Stomach (tissue), 9 donors: ENCODE results near the gene IKBIP. TPM values are rescaled to one million over a fixed set of nuclear protein-coding genes. Genes with fewer than 3 reads are reported as not detected.
"Not testable (repeated sequence)": the region's sequence is repeated elsewhere in the genome, so short reads cannot be mapped to it uniquely, and the experiment has no call there.

ENCODE experiments used
- DNase-seq, 2 donors: peaks; one replicate each; pipeline versions ENCODE4 v3.0.0 to v3.0.0-alpha.2; 2013 to 2019
- H3K27ac ChIP-seq, 5 donors: fragments of 200-600 bp in 4 of 5; sonication (generic) in 4 of 5; one replicate each; pipeline ENCODE4 v1.5.1; 2013 to 2019; ENCODE audit warnings: mild to moderate bottlenecking in 1 of 5, moderate library complexity in 1 of 5
- H3K27me3 ChIP-seq, 3 donors: fragments of 200-600 bp; sonication (generic); one replicate each; pipeline ENCODE4 v1.5.1; 2017 to 2019; ENCODE audit warnings: mixed run types in 1 of 3
- H3K36me3 ChIP-seq, 4 donors: fragments of 200-600 bp; sonication (generic); 1 replicate in 3 of 4; 2 replicates in 1 of 4; pipeline ENCODE4 v1.5.1; 2016 to 2019
- H3K4me1 ChIP-seq, 4 donors: fragments of 200-600 bp; sonication (generic); one replicate each; pipeline ENCODE4 v1.5.1; 2016 to 2019
- H3K4me3 ChIP-seq, 4 donors: fragments of 200-600 bp; sonication (generic) in 3 of 4; one replicate each; pipeline ENCODE4 v1.5.1; 2016 to 2019; ENCODE audit warnings: mild to moderate bottlenecking in 1 of 4
- H3K9me3 ChIP-seq, 4 donors: fragments of 200-600 bp; sonication (generic); one replicate each; pipeline ENCODE4 v1.5.1; 2016 to 2019
- CTCF ChIP-seq, 7 experiments: fragments of 450-650 bp in 4 of 7; fragments of 200-600 bp in 3 of 7; sonication (generic) in 3 of 7; IDR thresholded peaks; one replicate each; pipeline ENCODE4 v1.5.1; 2016 to 2019; ENCODE audit warnings: antibody characterized with exemption in 7 of 7, control low read depth in 2 of 7, mild to moderate bottlenecking in 1 of 7
- EP300 ChIP-seq: sonication (generic); formaldehyde crosslinking; IDR thresholded peaks from one replicate; pipeline ENCODE4 v1.6.1; 2017; ENCODE audit warnings: antibody characterized with exemption
- POLR2A ChIP-seq, 4 donors: fragments of 450-650 bp; IDR thresholded peaks; one replicate each; pipeline ENCODE4 v1.6.1; 2016; ENCODE audit warnings: antibody characterized with exemption in 4 of 4, control low read depth in 2 of 4, mild to moderate bottlenecking in 1 of 4, moderate library complexity in 1 of 4
- POLR2AphosphoS5 ChIP-seq, 3 donors: sonication (generic); formaldehyde crosslinking; IDR thresholded peaks; one replicate each; pipeline ENCODE4 v1.6.1; 2016; ENCODE audit warnings: antibody characterized with exemption in 3 of 3
- WGBS, 5 donors: extraction: QIAGEN DNeasy Blood & Tissue Kit in 3 of 5; methylation state at CpG; one replicate each; pipeline versions ENCODE4 v1.1.5 to v1.1.7; 2013 to 2018; 5-methylcytosine and 5-hydroxymethylcytosine counted together
- intact Hi-C: fragments of 100-400 bp; cut with DNase I; formaldehyde crosslinking; loops from one replicate; pipeline ENCODE4 v1.15.1; 2023; ENCODE audit warnings: low total_unique reads
- polyA plus RNA-seq, 3 donors: library from polyadenylated mRNA; stranded (reverse); fragments of 200-250 nt; gene quantifications; one replicate each; pipeline ENCODE4 v1.2.3, GENCODE V29; 2013
- total RNA-seq, 5 donors: library from RNA; depleted of rRNA; stranded (reverse); fragments of >200 nt; gene quantifications; one replicate each; pipeline versions ENCODE4 v1.1.0 to v1.2.3, GENCODE V29; 2014 to 2016
- donor health status: healthy with polysubstance abuse.
- donor health status: Bipolar disorder and iron deficiency.
- donor health status: healthy.

IKBIP gene
- total and polyA plus RNA-seq, 8 donors, result under 0.01 to 14.5 (median 5.4) TPM

DNA sequence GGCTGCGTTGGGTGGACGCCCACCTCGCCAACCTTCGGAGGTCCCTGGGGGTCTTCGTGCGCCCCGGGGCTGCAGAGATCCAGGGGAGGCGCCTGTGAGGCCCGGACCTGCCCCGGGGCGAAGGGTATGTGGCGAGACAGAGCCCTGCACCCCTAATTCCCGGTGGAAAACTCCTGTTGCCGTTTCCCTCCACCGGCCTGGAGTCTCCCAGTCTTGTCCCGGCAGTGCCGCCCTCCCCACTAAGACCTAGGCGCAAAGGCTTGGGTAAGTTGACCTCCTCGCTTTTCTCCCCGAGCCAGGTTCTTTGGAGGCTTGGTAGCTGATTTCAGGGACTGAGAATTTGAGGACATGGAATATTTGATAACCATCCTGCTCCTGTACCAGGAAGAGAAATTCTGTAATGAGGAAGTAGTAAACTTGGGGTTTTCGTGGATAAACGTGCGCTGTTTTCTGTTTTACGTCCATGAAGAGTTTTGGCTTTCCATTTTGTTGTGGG is 1.0 kb upstream of the IKBIP start:
- no peaks in the 10 kb centered on the region for H3K9me3 ChIP-seq
- H3K27ac ChIP-seq, result peak overlapping the region; percentile 76 to 90 (median 89)
- peaks cover 0 to 38% (median 23%) of the 10 kb centered on the region in 4 donors for H3K4me1 ChIP-seq
- intact Hi-C loops, result loop anchor here (10.0 kb wide), 1 partner anchor 81 kb away; no protein-coding TSS in a partner anchor
- H3K36me3 ChIP-seq, result peaks cover 13 to 24% (median 23%) of the 10 kb centered on the region in 4 donors
- WGBS, 5 donors, result 0 to 1% (median 0%) methylated on average over 8 to 24 of the region's 24 CpGs
- DNase-seq, result peak; percentile 27 to 56
- TF ChIP-seq POLR2A (IDR thresholded peaks at IDR 0.05) (no peak), CTCF (IDR thresholded peaks at IDR 0.05) (no peak), EP300 (no peak)
- H3K27me3 ChIP-seq, result no peaks in the 10 kb centered on the region
- peak overlapping the region; percentile 77 to 99 (median 96) for H3K4me3 ChIP-seq

- DNase-seq, result peak in 1 of 2 donors; percentile 28
- WGBS, 5 donors, result 0% methylated on average over 7 to 20 of the region's 20 CpGs
- Histone ChIP-seq H3K36me3 (peaks cover 2 to 12% (median 10%) of the 10 kb centered on the region in 4 donors), H3K4me1 (peaks cover 0 to 38% (median 23%) of the 10 kb centered on the region in 4 donors), H3K9me3 (no peaks in the 10 kb centered on the region), H3K27me3 (no peaks in the 10 kb centered on the region), H3K4me3 (peak overlapping the region; percentile 77 to 99 (median 96)), H3K27ac (peak overlapping the region; percentile 61 to 90 (median 89))
- TF ChIP-seq CTCF (IDR thresholded peaks at IDR 0.05) (no peak), POLR2AphosphoS5 (IDR thresholded peaks at IDR 0.05) (no peak), POLR2A (IDR thresholded peaks at IDR 0.05) (no peak), EP300 (no peak)
- intact Hi-C loops, result loop anchor here (10.0 kb wide), 1 partner anchor 80 kb away; no protein-coding TSS in a partner anchor
Observed at GRCh38 chr12:98644433-98644711, 216 bp downstream of the IKBIP start.

- H3K9me3 ChIP-seq, H3K4me3 ChIP-seq, DNase-seq, H3K27ac ChIP-seq, H3K36me3 ChIP-seq, H3K27me3 ChIP-seq: not testable (repeated sequence)
- peaks cover 0 to 40% (median 23%) of the 10 kb centered on the region in 4 donors for H3K4me1 ChIP-seq
- WGBS, 5 donors, result 92 to 98% (median 94%) methylated on average over 5 of the region's 5 CpGs
- intact Hi-C loops, result loop anchor here (10.0 kb wide), 1 partner anchor 78 kb away; no protein-coding TSS in a partner anchor
Observed at GRCh38 chr12:98642801-98643200, 1.8 kb downstream of the IKBIP start.

GRCh38 chr12:98639491-98639890 is 5.1 kb downstream of the IKBIP start:
- intact Hi-C loops, result no loop called here
- whole genome bisulfite sequencing, 5 donors, result 76 to 89% (median 85%) methylated on average over 3 of the region's 3 CpGs

More at GRCh38 chr12:98639491-98639890, 5.1 kb downstream of the IKBIP start:
- peaks cover 0 to 23% (median 15%) of the 10 kb centered on the region in 4 donors for H3K4me1 ChIP-seq
- H3K9me3 ChIP-seq, result no peaks in the 10 kb centered on the region
- no peak overlapping the region for H3K27ac ChIP-seq
- H3K27me3 ChIP-seq, result no peaks in the 10 kb centered on the region
- no peak overlapping the region for H3K4me3 ChIP-seq
- no peak for DNase-seq
- no peaks in the 10 kb centered on the region for H3K36me3 ChIP-seq
- TF ChIP-seq CTCF (IDR thresholded peaks at IDR 0.05), result no peak
- TF ChIP-seq EP300, result no peak
- TF ChIP-seq POLR2A (IDR thresholded peaks at IDR 0.05), result no peak
- TF ChIP-seq POLR2AphosphoS5 (IDR thresholded peaks at IDR 0.05), result no peak
